GM08714 (cell line): ENCODE results near the gene MRPL40.

Experiments
- H3K4me3 ChIP-seq: fragments of 200-500 bp; sonication (Bioruptor generic); 2 replicates; pipeline ENCODE4 v1.5.1; 2014; ENCODE audit warnings: mild to moderate bottlenecking, low read length, inconsistent platforms
- ZNF274 ChIP-seq: IDR thresholded peaks from 2 replicates; pipeline ENCODE4 v1.6.1; 2012; ENCODE audit warnings: mild to moderate bottlenecking, low read depth, low read length

MRPL40 gene

DNA sequence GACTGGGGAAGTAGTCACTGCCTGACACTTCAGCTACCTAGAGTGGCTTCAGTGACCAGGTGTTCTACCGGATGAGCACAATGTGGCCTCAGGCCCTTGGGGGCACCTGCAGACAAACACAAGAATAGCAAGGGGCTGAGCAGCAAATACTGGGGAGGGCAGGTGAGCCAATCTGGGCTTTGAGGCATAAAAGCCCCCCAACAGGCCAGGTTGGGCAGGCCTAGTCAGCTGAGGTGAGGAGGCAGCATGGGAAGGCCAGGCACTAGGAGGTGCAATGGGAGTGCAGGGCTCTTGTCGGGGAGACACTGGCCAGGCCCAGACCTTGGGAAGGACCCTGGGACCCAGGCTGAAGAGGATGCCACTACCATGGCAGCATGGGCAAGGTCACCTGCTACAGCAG, 37.7 kb downstream of the MRPL40 start:
- TF ChIP-seq ZNF274: no peak
- H3K4me3 ChIP-seq: no peak overlapping the region

DNA sequence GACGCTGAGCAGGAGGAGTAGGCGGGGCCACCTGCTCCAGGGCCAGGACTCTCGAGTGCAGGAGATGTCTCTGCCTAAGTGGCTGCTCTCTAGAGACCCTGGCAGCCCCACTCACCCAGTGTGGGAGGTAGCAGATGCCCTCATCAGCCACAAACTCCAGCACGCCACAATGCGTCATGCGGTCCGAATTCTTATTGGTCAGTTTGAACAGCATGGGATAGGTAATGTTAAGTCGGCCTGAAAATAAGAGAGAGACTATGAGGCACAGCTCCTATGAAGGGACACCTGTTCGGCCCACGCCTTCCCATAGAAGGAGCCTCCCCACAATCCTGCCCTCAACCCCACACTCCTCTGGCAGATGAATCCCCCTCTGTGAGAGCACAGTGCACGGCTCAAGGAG, 39.2 kb downstream of the MRPL40 start:
- no peak overlapping the region for H3K4me3 ChIP-seq
- TF ChIP-seq ZNF274: no peak

DNA sequence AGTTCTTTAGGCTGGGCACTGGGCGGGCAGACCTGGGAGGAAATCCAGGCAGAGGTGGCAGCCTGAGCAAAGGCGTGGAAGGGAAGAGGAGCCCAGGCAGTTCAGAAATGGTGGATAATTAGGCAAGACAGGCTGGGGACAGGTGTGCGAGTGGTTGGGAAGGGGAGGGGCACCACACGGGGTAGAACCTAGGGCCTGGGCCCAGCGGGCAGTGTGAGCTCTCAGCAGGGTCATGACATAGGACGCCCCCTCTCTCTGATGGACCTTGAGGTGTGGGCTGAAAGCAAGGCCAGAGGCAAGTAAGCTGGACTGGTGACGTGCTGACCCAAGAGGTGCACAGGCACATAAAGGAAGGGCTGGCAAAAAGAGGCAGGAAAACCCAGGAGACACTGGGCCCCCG, 39.9 kb downstream of the MRPL40 start:
- no peak overlapping the region for H3K4me3 ChIP-seq
- TF ChIP-seq ZNF274: no peak

DNA sequence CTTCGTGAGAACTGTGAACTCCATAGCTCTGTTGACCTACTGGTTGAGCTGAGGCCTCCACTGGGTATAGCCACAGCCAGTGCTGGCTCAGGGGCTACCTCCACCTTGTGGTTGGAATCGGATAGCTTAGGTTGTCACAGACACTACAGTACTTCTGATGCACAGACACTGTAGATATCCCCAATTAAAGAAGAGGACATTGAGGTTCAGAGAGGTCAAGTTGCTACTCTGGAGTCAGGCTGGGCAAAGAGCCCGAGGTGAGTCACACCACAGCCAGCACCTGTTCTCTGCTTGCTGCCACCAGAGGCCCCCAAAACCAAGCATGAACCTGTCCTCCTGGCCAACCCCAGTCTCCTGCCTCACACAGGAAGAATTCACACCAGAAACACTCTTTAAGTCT, 41.2 kb downstream of the MRPL40 start:
- no peak overlapping the region for H3K4me3 ChIP-seq
- TF ChIP-seq ZNF274: no peak

DNA sequence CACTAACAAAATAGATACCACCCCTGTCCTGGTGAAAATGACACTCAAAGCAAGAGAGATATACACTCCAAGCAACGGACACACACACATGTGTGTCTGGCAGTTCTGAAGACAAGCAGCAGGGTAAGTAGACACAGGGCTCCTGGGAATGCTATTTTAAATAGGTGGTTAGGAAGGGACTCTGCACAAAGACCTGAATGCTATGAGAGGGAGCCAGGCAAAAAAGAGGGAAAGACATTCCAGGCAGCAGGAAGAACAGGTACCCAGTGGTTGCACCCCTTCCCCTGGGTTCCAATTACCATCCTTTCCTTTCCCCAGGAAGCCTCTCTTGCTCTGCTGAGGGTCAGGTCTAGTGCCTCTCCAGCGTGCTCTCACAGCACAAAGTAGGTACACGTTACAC, 43.7 kb downstream of the MRPL40 start:
- no peak overlapping the region for H3K4me3 ChIP-seq
- TF ChIP-seq ZNF274: no peak

DNA sequence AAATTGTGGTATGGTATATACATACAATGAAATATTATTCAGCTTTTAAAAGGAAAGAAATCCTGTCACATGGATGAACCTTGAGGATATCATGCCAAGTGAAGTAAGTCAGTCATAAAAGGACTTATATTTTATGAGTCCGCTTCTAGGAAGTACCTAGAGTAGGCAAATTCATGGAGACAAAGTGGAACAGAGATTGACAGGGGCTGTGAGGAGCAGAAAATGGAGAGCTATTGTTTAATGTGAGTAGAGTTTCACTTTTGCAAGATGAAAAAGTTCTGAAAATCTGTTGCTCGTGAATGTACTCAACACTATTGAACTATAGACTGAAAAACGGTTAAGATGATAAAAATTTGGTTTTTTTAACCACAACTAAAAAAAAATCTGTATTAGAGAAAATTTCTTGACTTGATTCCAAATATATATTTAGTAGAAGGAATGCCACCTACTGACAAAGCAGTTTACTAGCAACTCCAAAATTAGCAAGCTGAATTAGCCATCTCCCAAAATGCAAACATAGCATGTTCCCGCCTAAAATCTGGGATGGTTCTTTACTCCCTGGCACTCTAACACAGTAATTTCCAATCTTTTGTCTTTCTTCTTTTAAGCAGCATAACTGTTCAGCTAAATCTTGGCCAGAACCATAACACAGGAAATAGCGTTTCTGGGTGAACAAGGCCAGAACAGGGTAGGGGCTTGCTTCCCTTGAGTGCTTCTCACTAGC, 45.1 kb downstream of the MRPL40 start:
- peak overlapping the region; percentile 78 for H3K4me3 ChIP-seq
- TF ChIP-seq ZNF274: no peak

DNA sequence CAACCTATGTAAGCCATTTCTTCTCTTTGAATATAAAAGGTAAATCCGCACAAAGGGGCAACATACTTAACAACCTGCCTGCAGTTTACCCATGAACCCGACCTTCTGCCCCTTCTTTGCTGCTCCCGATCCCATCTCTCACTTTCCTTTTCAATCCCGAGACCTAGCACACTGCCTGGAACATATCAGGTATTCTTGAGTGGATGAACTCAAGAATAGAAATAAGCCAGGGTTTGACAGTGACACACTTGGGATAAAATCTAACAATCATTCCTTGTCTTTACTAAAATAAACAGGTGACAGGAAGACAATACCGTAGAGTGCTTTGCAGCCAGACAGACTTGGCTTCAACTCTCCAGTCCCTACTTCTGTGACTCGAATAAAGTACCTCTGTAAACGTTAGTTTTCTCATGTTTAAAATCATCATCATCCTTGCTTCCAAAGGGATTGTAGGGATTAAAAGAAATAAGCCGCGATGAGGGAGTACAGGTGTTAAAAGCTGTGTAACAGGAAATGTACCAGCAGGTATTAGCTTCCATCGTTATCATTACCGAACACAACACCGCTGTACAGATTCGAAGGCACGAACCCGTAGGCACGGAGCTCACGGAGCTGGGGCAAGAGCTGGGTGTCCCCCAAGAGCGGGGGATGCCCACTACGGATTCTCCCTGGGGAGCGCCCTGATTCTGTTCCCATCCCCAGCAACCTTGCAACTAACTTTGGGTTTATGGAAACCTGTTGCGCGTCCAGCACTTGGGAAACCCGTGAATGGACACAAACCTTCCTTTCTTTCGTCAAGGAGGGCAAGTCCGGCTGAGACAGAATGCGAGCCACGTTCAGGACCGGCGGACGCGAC, 45.9 kb downstream of the MRPL40 start:
- TF ChIP-seq ZNF274: no peak
- H3K4me3 ChIP-seq: peak overlapping the region; percentile 78

DNA sequence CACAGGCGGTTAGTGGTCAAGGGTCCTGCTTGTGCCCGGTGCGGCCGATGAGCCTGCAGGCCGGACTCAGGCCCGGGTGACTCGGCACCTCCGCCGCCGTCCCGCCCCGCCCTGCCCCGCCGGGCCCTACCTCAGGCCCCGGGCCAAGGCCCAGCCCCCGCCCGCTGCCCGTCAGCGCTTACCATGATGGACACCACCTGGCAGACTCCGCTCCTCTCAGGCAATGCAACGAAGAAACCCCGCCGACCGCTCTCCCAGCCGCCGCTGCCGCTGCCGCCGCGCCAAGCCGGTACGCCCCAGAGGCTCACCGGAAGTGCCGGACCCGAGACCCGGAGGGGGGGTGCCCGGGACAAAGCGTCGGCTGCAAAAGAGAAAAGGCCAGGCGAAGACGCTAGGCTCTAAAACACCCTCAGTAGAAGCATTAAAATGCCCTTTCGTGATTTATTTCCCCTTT, 46.6 kb downstream of the MRPL40 start, which contains the start of gene UFD1:
TSS of gene UFD1 (minus strand) at position 293 of the 454 bp plus-strand sequence. CDS start at position 185, 108 bp downstream.
- H3K4me3 ChIP-seq: peak within 1 kb of the TSS; percentile 79
- no peak for TF ChIP-seq ZNF274

DNA sequence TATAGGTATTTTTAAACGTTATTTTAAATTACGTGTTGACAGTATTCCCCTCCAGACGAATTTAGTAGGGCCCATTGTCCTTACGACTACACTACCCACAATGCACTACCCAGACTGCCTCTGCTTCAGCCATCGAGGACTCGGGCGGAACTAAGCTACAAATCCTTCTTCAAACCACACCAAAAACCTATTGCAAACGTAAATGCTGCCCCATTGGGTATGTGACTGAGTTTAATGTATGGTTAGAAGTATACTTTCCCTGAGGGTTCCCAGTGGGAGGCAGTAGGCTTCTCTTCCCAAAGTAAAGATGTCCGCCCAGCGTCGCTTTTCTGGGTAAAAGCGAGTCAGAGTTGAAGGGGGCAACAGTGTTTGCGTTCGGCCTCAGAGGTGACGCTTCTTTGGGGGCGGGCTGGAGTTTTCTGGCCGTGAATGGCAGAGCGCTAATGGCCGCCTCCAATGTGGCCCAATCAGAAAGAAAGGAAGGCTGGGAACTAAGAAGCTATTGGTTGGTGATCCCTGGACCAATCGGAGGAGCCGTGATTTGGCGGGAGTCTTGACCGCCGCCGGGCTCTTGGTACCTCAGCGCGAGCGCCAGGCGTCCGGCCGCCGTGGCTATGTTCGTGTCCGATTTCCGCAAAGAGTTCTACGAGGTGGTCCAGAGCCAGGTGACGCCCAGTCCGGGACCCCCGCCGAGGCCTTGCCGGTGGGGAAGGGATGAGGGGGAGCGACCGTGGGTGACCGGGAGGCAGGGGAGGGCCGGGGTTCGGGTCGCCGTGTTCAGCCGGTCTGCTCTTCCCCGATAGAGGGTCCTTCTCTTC, 47.2 kb downstream of the MRPL40 start, which contains the start of gene CDC45:
TSS of gene CDC45 (plus strand) at position 566 of the 818 bp plus-strand sequence. CDS start at position 615, 49 bp downstream.
- peak within 1 kb of the TSS; percentile 79 for H3K4me3 ChIP-seq
- TF ChIP-seq ZNF274: no peak

DNA sequence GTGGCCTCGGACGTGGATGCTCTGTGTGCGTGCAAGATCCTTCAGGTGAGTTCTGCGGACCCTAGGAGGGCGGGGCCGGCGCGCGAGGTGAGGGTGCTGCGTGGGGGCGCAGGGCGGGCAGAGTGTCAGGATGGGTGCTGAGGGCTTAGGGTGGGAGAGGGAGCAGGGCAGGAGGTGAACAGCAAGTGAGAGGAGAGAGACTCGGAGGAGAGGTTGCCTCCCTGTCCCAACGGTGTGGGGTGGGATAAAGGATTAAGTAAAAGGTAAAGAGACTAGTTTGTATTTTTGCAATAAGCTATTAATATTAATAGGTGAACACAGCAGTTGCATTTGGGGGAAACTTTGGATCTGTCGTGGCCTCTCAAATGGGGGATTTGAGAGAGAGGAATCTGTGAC, 47.8 kb downstream of the MRPL40 start:
- peak overlapping the region; percentile 79 for H3K4me3 ChIP-seq
- TF ChIP-seq ZNF274: no peak

DNA sequence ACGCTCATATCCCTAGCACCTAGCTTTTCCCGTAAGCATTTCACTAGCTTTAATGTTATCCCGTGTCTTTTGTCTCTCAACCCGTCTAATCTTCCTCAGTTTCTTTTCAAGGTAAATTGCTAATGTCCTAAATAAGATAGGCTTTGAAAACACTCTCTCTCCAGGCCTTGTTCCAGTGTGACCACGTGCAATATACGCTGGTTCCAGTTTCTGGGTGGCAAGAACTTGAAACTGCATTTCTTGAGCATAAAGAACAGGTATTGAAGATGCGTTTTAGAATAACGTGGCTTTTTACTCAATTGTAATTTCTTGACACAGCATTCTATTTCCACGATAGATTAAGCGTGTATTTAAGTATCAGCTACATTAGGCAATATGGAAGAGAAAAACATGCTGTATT, 48.4 kb downstream of the MRPL40 start:
- TF ChIP-seq ZNF274: no peak
- H3K4me3 ChIP-seq: peak overlapping the region; percentile 79

DNA sequence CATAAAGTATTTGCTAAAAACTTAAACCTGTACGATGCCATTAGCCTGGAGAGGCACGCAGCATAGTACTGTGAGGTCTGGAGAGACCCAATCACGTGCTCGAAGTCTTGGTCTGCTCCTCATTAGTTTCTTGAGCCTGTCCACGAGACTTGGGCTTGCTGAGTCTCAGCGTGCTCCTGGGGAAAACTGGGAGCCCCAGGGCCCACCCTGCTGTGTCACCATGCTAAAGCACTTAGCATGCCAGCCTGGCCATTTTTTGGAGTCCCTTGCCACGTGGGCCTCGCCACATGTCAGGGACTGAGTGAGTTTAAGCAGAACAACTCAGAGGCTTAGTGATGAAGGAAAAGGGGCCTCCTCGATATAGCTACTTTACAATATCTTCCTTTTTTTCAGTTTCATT, 50.0 kb downstream of the MRPL40 start:
- TF ChIP-seq ZNF274: no peak

DNA sequence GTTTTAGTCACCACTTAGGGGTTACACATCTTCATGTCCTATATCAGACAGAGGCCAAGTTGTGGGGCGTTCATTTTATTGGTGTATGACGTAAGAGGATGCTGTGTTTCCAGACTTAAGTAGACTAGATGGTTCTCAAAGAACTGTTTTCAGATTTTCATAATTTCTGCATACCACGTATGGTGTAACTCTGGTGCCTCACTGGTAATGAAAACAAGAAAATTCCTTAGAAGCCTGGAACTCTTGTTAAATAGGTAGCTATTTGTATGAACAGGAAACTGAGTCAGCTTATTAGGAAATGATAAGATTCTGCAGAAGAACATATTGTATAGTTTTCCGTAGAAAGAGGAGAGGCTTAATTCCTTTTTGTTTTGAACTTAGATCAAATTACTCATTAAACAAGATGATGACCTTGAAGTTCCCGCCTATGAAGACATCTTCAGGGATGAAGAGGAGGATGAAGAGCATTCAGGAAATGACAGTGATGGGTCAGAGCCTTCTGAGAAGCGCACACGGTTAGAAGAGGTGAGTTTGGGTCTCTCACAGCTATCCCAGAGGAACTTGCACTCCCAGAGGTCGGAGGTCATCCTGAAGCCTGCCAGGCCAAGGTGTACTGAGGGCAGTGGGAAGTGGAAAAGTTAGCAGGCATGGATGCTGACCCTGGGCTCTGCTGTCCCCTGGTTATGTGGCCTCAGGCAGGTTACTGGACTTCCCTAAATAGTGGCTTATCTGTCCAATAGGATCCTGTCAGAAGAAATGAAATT, 51.3 kb downstream of the MRPL40 start:
- TF ChIP-seq ZNF274: no peak
- no peak overlapping the region for H3K4me3 ChIP-seq

More for the DNA sequence above, 50.0 kb downstream of the MRPL40 start:
- H3K4me3 ChIP-seq: no peak overlapping the region
